HCT116 (cell line): ENCODE data around the gene RANBP3L. TPM values are rescaled to one million over a fixed set of nuclear protein-coding genes. Genes with fewer than 3 reads are reported as not detected.
"Not testable (repeated sequence)": the region's sequence is repeated elsewhere in the genome, so short reads cannot be mapped to it uniquely, and the experiment has no call there.

ENCODE experiments used
- ATAC-seq: fragments of 200-7000 bp; cut with Tn5 transposase; 2 replicates; pipeline ENCODE4 v1.9.1; 2020; ENCODE audit warnings: mild to moderate bottlenecking, moderate library complexity
- BruUV-seq: library from RNA; stranded (reverse); fragments of 400-500 nt; replicated peaks from 2 replicates; lab custom pipeline; 2021; lab: Mats Ljungman, UMichigan
- CTCF ChIA-PET: fragments of 300-600 bp; sonication (Branson Sonifier 250); formaldehyde crosslinking; loops from one replicate; lab custom pipeline; 2021; ENCODE audit warnings: antibody characterized with exemption; lab: Charles Lee
- POLR2A ChIA-PET: fragments of 300-600, 350-600 bp; sonication (Branson Sonifier 250); formaldehyde crosslinking; loops from one replicate; lab custom pipeline; 2021; ENCODE audit warnings: antibody characterized with exemption; lab: Charles Lee
- RAD21 ChIA-PET, 2 experiments: fragments of 300-600 bp; sonication (Branson Sonifier 250); formaldehyde crosslinking; loops; one replicate each; lab custom pipeline; 2023; ENCODE audit warnings: low total read pairs in 2 of 2; ENCODE audit not compliant: uncharacterized antibody in 2 of 2, unreplicated experiment in 2 of 2, low non-redundant PET in 1 of 2; lab: Charles Lee
- DNase-seq: peaks from one replicate; pipeline ENCODE4 v3.0.0-alpha.2; 2010; ENCODE audit warnings: low read depth, low spot score
- H2AFZ ChIP-seq: fragments of 200-600 bp; shearing (Covaris generic), sonication (generic); 2 replicates; pipeline ENCODE4 v1.6.1; 2017; ENCODE audit warnings: low read depth, mixed run types, mixed read lengths, antibody characterized with exemption, low read length; ENCODE audit not compliant: poor library complexity, severe bottlenecking
- H3K27ac ChIP-seq: 2 replicates; pipeline ENCODE4 v1.5.1; 2012; ENCODE audit warnings: low read depth, low read length
- H3K27me3 ChIP-seq: fragments of 200-600 bp; sonication (generic); 2 replicates; pipeline ENCODE4 v1.6.1; 2016; ENCODE audit warnings: mixed run types, low read length, mixed read lengths; ENCODE audit not compliant: insufficient read depth
- H3K36me3 ChIP-seq, 2 experiments: fragments of 200-500 bp in 1 of 2; fragments of 200-600 bp in 1 of 2; sonication (Bioruptor generic) in 1 of 2; sonication (generic) in 1 of 2; 2 replicates each; pipeline versions ENCODE4 v1.5.1 to v1.6.1; 2014 to 2016; ENCODE audit warnings: low read length in 2 of 2, inconsistent platforms in 1 of 2, mixed read lengths in 1 of 2, mixed run types in 1 of 2; ENCODE audit not compliant: insufficient read depth in 2 of 2, control insufficient read depth in 1 of 2
- H3K4me1 ChIP-seq, 2 experiments: fragments of 200-600 bp in 1 of 2; sonication (generic) in 1 of 2; 2 replicates each; pipeline versions ENCODE4 v1.5.1 to v1.6.1; 2012 to 2017; ENCODE audit warnings: low read length in 2 of 2, inconsistent platforms in 1 of 2, mild to moderate bottlenecking in 1 of 2, mixed read lengths in 1 of 2, mixed run types in 1 of 2, moderate library complexity in 1 of 2; ENCODE audit not compliant: insufficient read depth in 2 of 2, control insufficient read depth in 1 of 2
- H3K4me2 ChIP-seq: fragments of 200-600 bp; sonication (generic); 2 replicates; pipeline ENCODE4 v1.6.1; 2017; ENCODE audit warnings: mixed run types, low read length, mixed read lengths
- H3K4me3 ChIP-seq, 2 experiments: fragments of 200-600 bp in 1 of 2; sonication (generic) in 1 of 2; replicated peaks in 1 of 2; 2 replicates each; pipeline ENCODE4 v1.5.1; 2011 to 2016; ENCODE audit warnings: low read length in 2 of 2, control low read depth in 1 of 2, low read depth in 1 of 2, mild to moderate bottlenecking in 1 of 2, mixed read lengths in 1 of 2, mixed run types in 1 of 2
- H3K79me2 ChIP-seq: fragments of 200-600 bp; sonication (generic); 2 replicates; pipeline ENCODE4 v1.6.1; 2017; ENCODE audit warnings: mild to moderate bottlenecking, mixed run types, low read length, moderate library complexity, mixed read lengths; ENCODE audit not compliant: insufficient read depth
- H3K9ac ChIP-seq: fragments of 200-600 bp; sonication (generic); 2 replicates; pipeline ENCODE4 v1.6.1; 2016; ENCODE audit warnings: low read length, mixed read lengths
- H3K9me2 ChIP-seq: fragments of 200-600 bp; sonication (generic), shearing (Covaris generic); 2 replicates; pipeline ENCODE4 v1.6.1; 2017; ENCODE audit warnings: mixed run types, mild to moderate bottlenecking, moderate library complexity; ENCODE audit not compliant: insufficient read depth
- H3K9me3 ChIP-seq, 2 experiments: fragments of 200-500 bp in 1 of 2; fragments of 200-600 bp in 1 of 2; sonication (Bioruptor generic) in 1 of 2; sonication (generic) in 1 of 2; 2 replicates each; pipeline ENCODE4 v1.6.1; 2014 to 2017; ENCODE audit warnings: low read length in 2 of 2, mixed read lengths in 2 of 2, inconsistent platforms in 1 of 2, low read depth in 1 of 2, mild to moderate bottlenecking in 1 of 2, mixed run types in 1 of 2, moderate library complexity in 1 of 2; ENCODE audit not compliant: control insufficient read depth in 1 of 2, insufficient read depth in 1 of 2
- H4K20me1 ChIP-seq: fragments of 200-600 bp; sonication (generic), shearing (Covaris generic); 2 replicates; pipeline ENCODE4 v1.6.1; 2017; ENCODE audit warnings: mixed run types, mild to moderate bottlenecking, moderate library complexity; ENCODE audit not compliant: insufficient read depth
- CEBPB ChIP-seq: IDR thresholded peaks from 2 replicates; pipeline ENCODE4 v1.6.1; 2012; ENCODE audit warnings: low read depth
- ELF1 ChIP-seq: IDR thresholded peaks from 2 replicates; pipeline ENCODE4 v1.6.1; 2012; ENCODE audit warnings: low read depth, borderline replicate concordance
- EZH2 ChIP-seq: fragments of 200-600 bp; sonication (generic); IDR thresholded peaks from 2 replicates; pipeline ENCODE4 v1.6.1; 2017; ENCODE audit warnings: antibody characterized with exemption, mixed run types
- FOSL1 ChIP-seq: IDR thresholded peaks from 2 replicates; pipeline ENCODE4 v1.6.1; 2012; ENCODE audit warnings: low read depth
- POLR2A ChIP-seq: IDR thresholded peaks from 2 replicates; pipeline ENCODE4 v1.7.0; 2011; ENCODE audit warnings: borderline replicate concordance; ENCODE audit not compliant: insufficient read depth, insufficient read length; ENCODE audit errors: extremely low read depth
- RAD21 ChIP-seq: IDR thresholded peaks from 2 replicates; pipeline ENCODE4 v1.6.1; 2012; ENCODE audit warnings: low read depth, mild to moderate bottlenecking
- SIN3A ChIP-seq: IDR thresholded peaks from 2 replicates; pipeline ENCODE4 v1.6.1; 2012; ENCODE audit warnings: low read depth
- SP1 ChIP-seq: IDR thresholded peaks from 2 replicates; pipeline ENCODE4 v1.6.1; 2012; ENCODE audit warnings: low read depth
- YY1 ChIP-seq: IDR thresholded peaks from 2 replicates; pipeline ENCODE4 v1.6.1; 2011; ENCODE audit warnings: low read length, low read depth, moderate library complexity, mild to moderate bottlenecking; ENCODE audit not compliant: insufficient replicate concordance; ENCODE audit errors: extremely low read depth
- ZFX ChIP-seq: fragments of 450-650 bp; IDR thresholded peaks from 2 replicates; pipeline ENCODE4 v1.6.1; 2017
- intact Hi-C: fragments of 100-400 bp; cut with micrococcal nuclease; formaldehyde crosslinking; loops from 2 replicates; pipeline ENCODE4 v1.10.0; 2022
- total RNA-seq: library from RNA; stranded (reverse); gene quantifications from one replicate; pipeline ENCODE4 v1.2.1, GENCODE V29; 2021; ENCODE audit not compliant: unreplicated experiment
- TF ChIP-seq, protein P1 (sequence below): IDR thresholded peaks from 2 replicates; pipeline ENCODE4 v1.6.1; 2012
- TF ChIP-seq, protein P2 (sequence below), 3 experiments: fragments of 200-600 bp in 1 of 3; sonication (generic) in 1 of 3; IDR thresholded peaks in 2 of 3; conservative IDR thresholded peaks in 1 of 3; 2 replicates each; pipeline ENCODE4 v1.5.1; 2012 to 2017; ENCODE audit warnings: low read depth in 2 of 3, low read length in 2 of 3, antibody characterized with exemption in 1 of 3, borderline replicate concordance in 1 of 3, control low read depth in 1 of 3, mild to moderate bottlenecking in 1 of 3, mixed read lengths in 1 of 3, mixed run types in 1 of 3, moderate library complexity in 1 of 3; ENCODE audit not compliant: insufficient read depth in 1 of 3
- TF ChIP-seq, protein P3 (sequence below): IDR thresholded peaks from 2 replicates; pipeline ENCODE4 v1.6.1; 2012

The RANBP3L gene
- total RNA-seq, 1 experiment from 2014 or later, result not detected

DNA sequence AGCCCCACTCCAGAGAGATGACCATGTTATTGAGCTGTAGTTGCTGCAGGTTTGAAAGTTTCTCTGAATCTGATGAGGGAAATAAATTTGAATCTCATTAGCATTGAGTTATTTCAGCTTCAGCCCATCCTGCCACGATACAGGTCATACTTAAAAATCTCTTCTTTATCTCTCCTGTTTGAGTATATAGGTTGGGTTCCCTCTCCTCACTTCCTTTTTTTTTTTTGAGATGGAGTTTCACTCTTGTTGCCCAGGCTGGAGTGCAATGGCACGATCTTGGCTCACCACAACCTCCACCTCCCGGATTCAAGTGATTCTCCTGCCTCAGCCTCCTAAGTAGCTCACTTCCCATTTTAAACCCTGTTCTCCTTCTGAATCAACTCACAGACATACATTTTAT, 17.9 kb downstream of the RANBP3L start:
- H3K79me2 ChIP-seq, H2AFZ ChIP-seq, H3K4me3 ChIP-seq, BruUV-seq, H4K20me1 ChIP-seq, CTCF ChIA-PET, H3K9ac ChIP-seq, H3K9me2 ChIP-seq, POLR2A ChIA-PET, H3K27ac ChIP-seq, H3K4me1 ChIP-seq, DNase-seq, H3K27me3 ChIP-seq, H3K9me3 ChIP-seq, ATAC-seq, H3K4me2 ChIP-seq, RAD21 ChIA-PET, H3K36me3 ChIP-seq: not testable (repeated sequence)
- intact Hi-C loops, result loop anchor here (10.0 kb wide), 1 partner anchor 211 kb away; no protein-coding TSS in a partner anchor

DNA sequence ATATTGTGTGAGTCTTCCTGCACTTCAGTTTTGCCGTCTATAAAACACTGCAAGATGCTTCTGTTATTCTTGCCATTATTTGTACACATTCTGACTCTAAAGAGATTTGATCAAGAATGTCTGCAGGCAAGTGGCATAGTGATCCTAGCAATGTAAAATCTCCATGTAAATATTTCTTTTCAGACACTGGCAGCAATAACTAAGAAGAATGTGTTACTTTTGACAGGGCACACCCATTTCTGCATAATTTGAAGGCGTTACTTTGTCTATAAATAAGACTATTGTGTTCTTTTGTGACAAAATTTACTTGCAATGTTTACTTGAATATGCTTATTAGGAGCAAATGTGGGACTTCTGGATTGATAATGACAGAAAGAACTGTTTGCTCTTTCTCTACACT, 20.1 kb downstream of the RANBP3L start:
- DNase-seq (no peak), ATAC-seq (no peak)
- BruUV-seq, result no TSS peak
- ChIA-PET RAD21 (no interaction called here), CTCF (no interaction called here), POLR2A (no interaction called here)
- Histone ChIP-seq H4K20me1 (no peaks in the 10 kb centered on the region), H3K36me3 (no peaks in the 10 kb centered on the region), H3K9ac (no peak overlapping the region), H3K27me3 (no peaks in the 10 kb centered on the region), H3K9me2 (no peaks in the 10 kb centered on the region), H3K4me1 (no peaks in the 10 kb centered on the region), H3K4me3 (no peak overlapping the region), H3K79me2 (no peaks in the 10 kb centered on the region), H3K4me2 (no peak overlapping the region), H3K27ac (no peak overlapping the region), H2AFZ (no peak overlapping the region), H3K9me3 (no peaks in the 10 kb centered on the region)
- intact Hi-C loops, result loop anchor here (10.0 kb wide), 1 partner anchor 213 kb away; no protein-coding TSS in a partner anchor
- TF ChIP-seq POLR2A, result no peak

DNA sequence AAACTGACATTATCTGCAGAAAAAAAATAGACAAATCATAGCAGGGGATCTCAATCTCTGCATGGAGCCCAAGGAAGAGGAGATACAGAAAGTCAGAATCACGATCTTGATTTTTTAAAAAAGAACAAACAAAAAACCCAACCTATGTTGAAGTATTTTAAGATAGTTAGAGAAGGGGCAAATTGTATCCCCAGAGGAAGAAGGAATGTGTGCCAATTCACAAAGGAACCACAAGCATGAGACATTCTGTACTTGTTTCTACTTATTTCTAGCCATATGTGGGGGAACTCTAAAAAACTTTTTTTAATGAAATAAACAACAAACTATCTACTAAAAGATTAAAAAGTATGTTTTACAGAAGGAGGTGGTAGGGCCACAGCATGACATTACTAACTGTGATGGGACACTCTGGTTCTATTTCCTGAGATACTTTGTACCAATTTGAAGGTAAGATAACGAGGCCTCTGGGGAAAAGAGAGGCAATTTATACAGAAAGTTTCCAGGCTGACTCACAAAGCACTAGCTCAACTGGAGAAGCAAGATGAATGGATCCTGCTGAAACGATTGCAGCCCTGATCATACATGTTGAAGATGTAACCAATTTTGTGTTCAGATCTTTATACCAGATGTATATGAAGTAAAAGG, 22.5 kb downstream of the RANBP3L start:
- intact Hi-C loops, result no loop called here
- Histone ChIP-seq H3K4me1 (no peaks in the 10 kb centered on the region), H2AFZ (no peak overlapping the region), H3K4me2 (no peak overlapping the region), H3K9me2 (no peaks in the 10 kb centered on the region), H3K4me3 (no peak overlapping the region), H3K79me2 (no peaks in the 10 kb centered on the region)
- BruUV-seq, result no TSS peak
- ATAC-seq (no peak), DNase-seq (no peak)
- POLR2A ChIA-PET, result no interaction called here
- no peak for TF ChIP-seq YY1
- TF ChIP-seq, protein P1, sequence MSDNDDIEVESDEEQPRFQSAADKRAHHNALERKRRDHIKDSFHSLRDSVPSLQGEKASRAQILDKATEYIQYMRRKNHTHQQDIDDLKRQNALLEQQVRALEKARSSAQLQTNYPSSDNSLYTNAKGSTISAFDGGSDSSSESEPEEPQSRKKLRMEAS, result no peak
- TF ChIP-seq, protein P2, sequence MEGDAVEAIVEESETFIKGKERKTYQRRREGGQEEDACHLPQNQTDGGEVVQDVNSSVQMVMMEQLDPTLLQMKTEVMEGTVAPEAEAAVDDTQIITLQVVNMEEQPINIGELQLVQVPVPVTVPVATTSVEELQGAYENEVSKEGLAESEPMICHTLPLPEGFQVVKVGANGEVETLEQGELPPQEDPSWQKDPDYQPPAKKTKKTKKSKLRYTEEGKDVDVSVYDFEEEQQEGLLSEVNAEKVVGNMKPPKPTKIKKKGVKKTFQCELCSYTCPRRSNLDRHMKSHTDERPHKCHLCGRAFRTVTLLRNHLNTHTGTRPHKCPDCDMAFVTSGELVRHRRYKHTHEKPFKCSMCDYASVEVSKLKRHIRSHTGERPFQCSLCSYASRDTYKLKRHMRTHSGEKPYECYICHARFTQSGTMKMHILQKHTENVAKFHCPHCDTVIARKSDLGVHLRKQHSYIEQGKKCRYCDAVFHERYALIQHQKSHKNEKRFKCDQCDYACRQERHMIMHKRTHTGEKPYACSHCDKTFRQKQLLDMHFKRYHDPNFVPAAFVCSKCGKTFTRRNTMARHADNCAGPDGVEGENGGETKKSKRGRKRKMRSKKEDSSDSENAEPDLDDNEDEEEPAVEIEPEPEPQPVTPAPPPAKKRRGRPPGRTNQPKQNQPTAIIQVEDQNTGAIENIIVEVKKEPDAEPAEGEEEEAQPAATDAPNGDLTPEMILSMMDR (IDR thresholded peaks at IDR 0.05 in 2 of 3, conservative IDR thresholded peaks at IDR 0.05 in 1 of 3; ENCODE audit: borderline replicate concordance in 1 of 3, insufficient read depth in 1 of 3, low read depth in 2 of 3, low read length in 2 of 3), result no peak
- no peak for TF ChIP-seq ELF1
- TF ChIP-seq FOSL1, result no peak
- TF ChIP-seq RAD21, result no peak
- TF ChIP-seq SIN3A, result no peak
- no peak for TF ChIP-seq SP1
- TF ChIP-seq CEBPB, result no peak
- TF ChIP-seq ZFX, result no peak
- TF ChIP-seq, protein P3, sequence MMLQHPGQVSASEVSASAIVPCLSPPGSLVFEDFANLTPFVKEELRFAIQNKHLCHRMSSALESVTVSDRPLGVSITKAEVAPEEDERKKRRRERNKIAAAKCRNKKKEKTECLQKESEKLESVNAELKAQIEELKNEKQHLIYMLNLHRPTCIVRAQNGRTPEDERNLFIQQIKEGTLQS, result no peak
- TF ChIP-seq EZH2, result no peak
- TF ChIP-seq, all 23 proteins: peak for 0
- Histone ChIP-seq H3K27ac (no peak overlapping the region), H4K20me1 (no peaks in the 10 kb centered on the region), H3K36me3 (no peaks in the 10 kb centered on the region), H3K9ac (no peak overlapping the region), H3K27me3 (no peaks in the 10 kb centered on the region), H3K9me3 (no peaks in the 10 kb centered on the region)
- CTCF ChIA-PET, result interaction anchor here (0.7 kb wide), 1 partner anchor 14 kb away, joined by 3 read pairs; no protein-coding TSS in a partner anchor
- RAD21 ChIA-PET, result no interaction called here
